Peyer's patch (tissue), 4 donors: Measurements from ENCODE around the gene PGLYRP1.

Experiments used
- CTCF ChIP-seq, 6 experiments: fragments of 450-650 bp in 4 of 6; fragments of 200-600 bp in 2 of 6; sonication (generic) in 1 of 6; IDR thresholded peaks; one replicate each; pipeline ENCODE4 v1.5.1; 2017 to 2019; ENCODE audit warnings: antibody characterized with exemption in 6 of 6, mild to moderate bottlenecking in 3 of 6, moderate library complexity in 1 of 6
- POLR2A ChIP-seq, 2 donors: fragments of 450-650 bp; IDR thresholded peaks; one replicate each; pipeline ENCODE4 v1.5.1; 2017; ENCODE audit warnings: antibody characterized with exemption in 2 of 2, mild to moderate bottlenecking in 2 of 2, moderate library complexity in 2 of 2

- no peak for TF ChIP-seq POLR2A (IDR thresholded peaks at IDR 0.05)
- no peak for TF ChIP-seq CTCF (IDR thresholded peaks at IDR 0.05)
Measured at GRCh38 chr19:46065486-46066071, 42.7 kb upstream of the PGLYRP1 start.
